ENCODE data around the gene RYR2. TPM values are rescaled to one million over a fixed set of nuclear protein-coding genes. Genes with fewer than 3 reads are reported as not detected.

Gene RYR2
- total RNA-seq, 6 donors from 2014 or later, result 1.8 to 23.0 (median 3.7) TPM

Small RNA genes lying within 50 kb of the gene (small RNA-seq; reads per million reads assigned to genes)
- 0 reads per million in 4 donors for gene MIR4428
- gene RF00402, result 0 reads per million in 4 donors

Other genes starting within 250 kb of the RYR2 start
- gene MTR, start 246.9 kb upstream of the RYR2 start, total RNA-seq, result 10 to 100 TPM; 21.0 to 44.0 (median 29.3) TPM
- gene MT1HL1, start 37.7 kb upstream of the RYR2 start, total RNA-seq, result not detected